B cell (primary cell): ENCODE measurements around the gene NSUN7. TPM values are rescaled to one million over a fixed set of nuclear protein-coding genes. Genes with fewer than 3 reads are reported as not detected.

Experiments
- ATAC-seq: fragments of 200-7000 bp; cut with Tn5 transposase; one replicate; pipeline ENCODE4 v1.10.0; 2021; ENCODE audit warnings: low read depth, mild to moderate bottlenecking, moderate number of reproducible peaks, moderate library complexity
- CTCF ChIA-PET: fragments of 350-600 bp; sonication (Branson Sonifier 250); formaldehyde crosslinking; loops from one replicate; lab custom pipeline; 2021; ENCODE audit warnings: antibody characterized with exemption, inconsistent platforms; lab: Charles Lee
- POLR2A ChIA-PET: fragments of 350-600 bp; sonication (Branson Sonifier 250); formaldehyde crosslinking; loops from one replicate; lab custom pipeline; 2021; ENCODE audit warnings: antibody characterized with exemption; lab: Charles Lee
- DNase-seq: peaks from one replicate; pipeline ENCODE4 v3.0.0; 2013
- H2AFZ ChIP-seq: 2 replicates; pipeline ENCODE4 v1.6.1; 2012; ENCODE audit warnings: mild to moderate bottlenecking, low read depth, low read length; ENCODE audit not compliant: insufficient read depth, poor library complexity, severe bottlenecking
- H3K27ac ChIP-seq, 2 donors: 1 replicate in 1 of 2; 2 replicates in 1 of 2; pipeline ENCODE4 v1.5.1; 2012 to 2013; ENCODE audit warnings: low read length in 2 of 2, mild to moderate bottlenecking in 2 of 2, moderate library complexity in 1 of 2
- H3K27me3 ChIP-seq, 4 experiments: fragments of 200-600 bp in 1 of 4; sonication (generic) in 1 of 4; replicated peaks in 1 of 4; 1 replicate in 2 of 4; 2 replicates in 2 of 4; pipeline versions ENCODE4 v1.6.1 to v1.7.0; 2013 to 2016; ENCODE audit warnings: low read length in 3 of 4, mild to moderate bottlenecking in 2 of 4, mixed read lengths in 1 of 4, moderate library complexity in 1 of 4; ENCODE audit not compliant: insufficient read depth in 4 of 4, control insufficient read depth in 3 of 4; ENCODE audit errors: control extremely low read depth in 1 of 4
- H3K36me3 ChIP-seq, 2 experiments: replicated peaks in 1 of 2; 1 replicate in 1 of 2; 2 replicates in 1 of 2; pipeline versions ENCODE4 v1.6.1 to v1.7.1; 2013; ENCODE audit warnings: low read length in 1 of 2; ENCODE audit not compliant: insufficient read depth in 2 of 2, control insufficient read depth in 1 of 2; ENCODE audit errors: control extremely low read depth in 1 of 2, extremely low read depth in 1 of 2
- H3K4me1 ChIP-seq, 2 donors: fragments of 200-600 bp in 1 of 2; sonication (generic) in 1 of 2; 1 replicate in 1 of 2; 2 replicates in 1 of 2; pipeline versions ENCODE4 v1.5.1 to v1.6.1; 2013 to 2017; ENCODE audit warnings: low read length in 2 of 2; ENCODE audit not compliant: control insufficient read depth in 2 of 2, insufficient read depth in 2 of 2
- H3K4me2 ChIP-seq: replicated peaks from 2 replicates; pipeline ENCODE3; 2012; ENCODE audit warnings: mild to moderate bottlenecking, low read depth, low read length; ENCODE audit not compliant: poor library complexity, severe bottlenecking
- H3K4me3 ChIP-seq, 5 experiments: fragments of 200-600 bp in 1 of 5; sonication (generic) in 1 of 5; 1 replicate in 3 of 5; 2 replicates in 2 of 5; pipeline versions ENCODE4 v1.5.1 to v1.7.0; 2011 to 2016; ENCODE audit warnings: low read length in 4 of 5, mild to moderate bottlenecking in 4 of 5, low read depth in 2 of 5, control low read depth in 1 of 5, moderate library complexity in 1 of 5; ENCODE audit not compliant: insufficient read depth in 1 of 5; ENCODE audit errors: control extremely low read depth in 1 of 5, extremely low read depth in 1 of 5
- H3K79me2 ChIP-seq: fragments of 200-600 bp; sonication (generic); one replicate; pipeline ENCODE4 v1.6.0; 2016; ENCODE audit warnings: low read length; ENCODE audit not compliant: control insufficient read depth, insufficient read depth
- H3K9ac ChIP-seq: fragments of 200-600 bp; sonication (generic); 2 replicates; pipeline ENCODE4 v1.6.1; 2017; ENCODE audit warnings: mild to moderate bottlenecking, low read length, moderate library complexity
- H3K9me3 ChIP-seq, 3 donors: one replicate each; pipeline versions ENCODE4 v1.6.1 to v1.7.1; 2013; ENCODE audit warnings: low read length in 2 of 3; ENCODE audit not compliant: control insufficient read depth in 2 of 3, insufficient read depth in 1 of 3; ENCODE audit errors: control extremely low read depth in 1 of 3
- H4K20me1 ChIP-seq: 2 replicates; pipeline ENCODE4 v1.6.0; 2012; ENCODE audit warnings: mild to moderate bottlenecking, low read length; ENCODE audit not compliant: insufficient read depth, control insufficient read depth, poor library complexity, severe bottlenecking
- H3K27ac Mint-ChIP-seq: one replicate; pipeline ENCODE4 v1.8.0; 2021; ENCODE audit warnings: mixed read lengths
- H3K27me3 Mint-ChIP-seq: one replicate; pipeline ENCODE4 v1.8.0; 2021; ENCODE audit warnings: mixed read lengths
- H3K4me1 Mint-ChIP-seq: one replicate; pipeline ENCODE4 v1.8.0; 2021; ENCODE audit warnings: mixed read lengths
- H3K4me3 Mint-ChIP-seq: one replicate; pipeline ENCODE4 v1.8.0; 2021; ENCODE audit warnings: mixed read lengths
- H3K9me3 Mint-ChIP-seq: one replicate; pipeline ENCODE4 v1.8.0; 2022; ENCODE audit warnings: mixed read lengths; ENCODE audit not compliant: insufficient read depth
- CTCF ChIP-seq: fragments of 200-600 bp; IDR thresholded peaks from one replicate; pipeline ENCODE4 v1.8.0; 2022; ENCODE audit warnings: antibody characterized with exemption, mild to moderate bottlenecking
- EZH2 ChIP-seq: IDR thresholded peaks from 2 replicates; pipeline ENCODE4 v1.6.1; 2012; ENCODE audit warnings: borderline replicate concordance, low read depth, mild to moderate bottlenecking, moderate library complexity, low read length; ENCODE audit not compliant: insufficient read depth, poor library complexity, severe bottlenecking
- WGBS: methylation state at CpG from one replicate; pipeline ENCODE4 v1.1.5; 2013; ENCODE audit warnings: missing lambda C conversion rate; ENCODE audit not compliant: insufficient coverage; 5-methylcytosine and 5-hydroxymethylcytosine counted together
- intact Hi-C: fragments of 100-400 bp; cut with micrococcal nuclease; formaldehyde crosslinking; loops from one replicate; pipeline ENCODE4 v1.10.0; 2022
- polyA plus RNA-seq: library from polyadenylated mRNA; depleted of rRNA; stranded (reverse); fragments of >200 nt; gene quantifications from 2 replicates; pipeline ENCODE4 v1.2.3, GENCODE V29; 2012
- total RNA-seq, 2 donors: library from RNA; stranded (reverse); fragments of 120-200 nt in 1 of 2; gene quantifications; 1 replicate in 1 of 2; 2 replicates in 1 of 2; pipeline versions ENCODE4 v1.2.3 to v1.2.4, GENCODE V29; 2013 to 2022

The NSUN7 gene
- total and polyA plus RNA-seq, 2 donors (not counting 1 experiment from before 2014, with no cell fraction given): 0.75 to 29.8 TPM

GRCh38 chr4:40763228-40763716 lies 13.5 kb downstream of the NSUN7 start:
- no peaks in the 10 kb centered on the region for H3K79me2 ChIP-seq
- H3K9me3 Mint-ChIP-seq: no peaks in the 10 kb centered on the region
- no peak overlapping the region for H3K4me3 Mint-ChIP-seq
- H3K4me1 Mint-ChIP-seq: peaks cover 7% of the 10 kb centered on the region
- H3K27ac ChIP-seq: no peak overlapping the region
- H3K9ac ChIP-seq: no peak overlapping the region
- DNase-seq (no peak), ATAC-seq (no peak)
- intact Hi-C loops: no loop called here
- H3K4me2 ChIP-seq: no peak overlapping the region
- no peaks in the 10 kb centered on the region for H3K9me3 ChIP-seq
- H3K27me3 ChIP-seq: no peaks in the 10 kb centered on the region
- CTCF ChIA-PET: no interaction called here
- POLR2A ChIA-PET: no interaction called here
- H2AFZ ChIP-seq: no peak overlapping the region
- peaks cover 9% of the 10 kb centered on the region for H3K27me3 Mint-ChIP-seq
- 78% methylated on average over 1 of the region's 3 CpGs for WGBS
- no peaks in the 10 kb centered on the region for H3K4me1 ChIP-seq
- H3K27ac Mint-ChIP-seq: no peak overlapping the region
- H4K20me1 ChIP-seq: no peaks in the 10 kb centered on the region
- TF ChIP-seq EZH2 (no peak), CTCF (no peak)
- H3K36me3 ChIP-seq: no peaks in the 10 kb centered on the region
- no peak overlapping the region for H3K4me3 ChIP-seq

GRCh38 chr4:40769266-40769665 lies 19.5 kb downstream of the NSUN7 start:
- intact Hi-C loops: no loop called here
- WGBS: 100% methylated on average over 1 of the region's 1 CpG
- no peaks in the 10 kb centered on the region for H3K9me3 ChIP-seq
- ChIA-PET POLR2A (no interaction called here), CTCF (no interaction called here)
- no peaks in the 10 kb centered on the region for H3K27me3 ChIP-seq
- TF ChIP-seq CTCF (no peak), EZH2 (no peak)
- Mint-ChIP-seq H3K27ac (no peak overlapping the region), H3K4me1 (peaks cover 2% of the 10 kb centered on the region), H3K9me3 (no peaks in the 10 kb centered on the region), H3K27me3 (peaks cover 23% of the 10 kb centered on the region), H3K4me3 (no peak overlapping the region)
- no peaks in the 10 kb centered on the region for H3K36me3 ChIP-seq
- H3K27ac ChIP-seq: no peak overlapping the region
- DNase-seq (no peak), ATAC-seq (no peak)
- no peak overlapping the region for H2AFZ ChIP-seq
- no peaks in the 10 kb centered on the region for H4K20me1 ChIP-seq
- no peak overlapping the region for H3K4me2 ChIP-seq
- H3K4me3 ChIP-seq: no peak overlapping the region
- H3K4me1 ChIP-seq: peaks cover 3 to 5% of the 10 kb centered on the region in 2 donors
- H3K9ac ChIP-seq: no peak overlapping the region
- no peaks in the 10 kb centered on the region for H3K79me2 ChIP-seq
